Fibroblast of villous mesenchyme (primary cell): Measurements from ENCODE around the gene CCDC71. TPM values are rescaled to one million over a fixed set of nuclear protein-coding genes. Genes with fewer than 3 reads are reported as not detected.

Experiments
- DNase-seq: peaks from one replicate; pipeline ENCODE4 v3.0.0-alpha.2; 2010; ENCODE audit warnings: low read depth
- H3K4me3 ChIP-seq: 2 replicates; pipeline ENCODE4 v1.5.1; 2011; ENCODE audit warnings: low read depth, mild to moderate bottlenecking, low read length
- CTCF ChIP-seq: IDR thresholded peaks from 2 replicates; pipeline ENCODE4 v1.5.1; 2012; ENCODE audit warnings: low read depth, mild to moderate bottlenecking, low read length; ENCODE audit not compliant: insufficient read depth
- total RNA-seq: library from RNA; depleted of rRNA; stranded (reverse); fragments of >200 nt; gene quantifications from 2 replicates; pipeline ENCODE4 v1.2.3, GENCODE V29; 2012

CCDC71 gene
- total RNA-seq, 1 donor = 24.2 TPM

- TF ChIP-seq CTCF = peak; percentile 95
- H3K4me3 ChIP-seq = peak within 1 kb of the TSS; percentile 81
- DNase-seq = peak; percentile 94
Measured at GRCh38 chr3:49171119-49171774, 5.1 kb upstream of the CCDC71 start, which contains the start of gene KLHDC8B. Gene KLHDC8B, plus strand, starts transcription at chr3:49171598. Its CDS starts 1,172 bp downstream, at chr3:49172770.

GRCh38 chr3:49170744-49171118, 4.6 kb upstream of the CCDC71 start:
- TF ChIP-seq CTCF = no peak
- DNase-seq = no peak
- H3K4me3 ChIP-seq = peak overlapping the region; percentile 81

DNA sequence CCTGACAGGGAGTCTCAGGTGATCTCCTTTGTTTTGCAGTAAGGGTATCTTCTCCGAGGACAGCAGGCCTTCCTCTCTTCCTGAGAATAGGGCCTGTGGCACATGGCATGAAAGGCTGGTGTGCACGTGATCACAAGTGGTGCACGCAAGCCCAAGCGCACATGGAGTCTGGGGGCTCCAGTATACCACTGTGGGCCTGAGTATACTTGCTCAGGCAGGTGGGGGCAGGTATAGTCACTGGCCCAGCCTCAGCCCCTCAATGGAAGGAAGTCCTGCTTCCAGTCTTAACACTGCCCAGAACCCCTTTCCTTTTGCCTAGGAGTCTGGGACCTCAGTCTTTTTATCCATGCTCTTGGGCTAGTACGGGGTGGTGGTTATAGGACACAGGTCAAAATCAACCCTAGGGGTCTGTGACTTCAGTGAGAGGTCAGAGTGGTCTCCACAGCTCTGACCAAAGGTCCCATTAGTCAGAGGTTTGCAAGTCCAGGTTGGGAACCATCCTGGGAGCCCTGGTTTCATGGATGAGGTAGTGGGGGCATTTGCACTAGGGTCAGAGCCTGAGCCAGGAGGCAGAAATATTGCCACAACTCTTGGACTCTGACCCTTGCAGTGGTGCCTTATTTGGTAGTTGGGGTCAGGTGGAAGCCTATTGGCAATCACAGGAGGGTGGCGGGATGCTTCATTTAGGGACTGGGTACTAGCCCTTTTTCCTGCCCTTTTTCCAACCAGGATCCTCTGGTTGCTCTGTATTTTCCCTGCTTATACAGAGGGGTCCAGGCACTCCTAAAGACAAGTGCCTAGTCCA, 823 bp upstream of the CCDC71 start:
- H3K4me3 ChIP-seq = peak overlapping the region; percentile 85
- DNase-seq = no peak
- no peak for TF ChIP-seq CTCF

DNA sequence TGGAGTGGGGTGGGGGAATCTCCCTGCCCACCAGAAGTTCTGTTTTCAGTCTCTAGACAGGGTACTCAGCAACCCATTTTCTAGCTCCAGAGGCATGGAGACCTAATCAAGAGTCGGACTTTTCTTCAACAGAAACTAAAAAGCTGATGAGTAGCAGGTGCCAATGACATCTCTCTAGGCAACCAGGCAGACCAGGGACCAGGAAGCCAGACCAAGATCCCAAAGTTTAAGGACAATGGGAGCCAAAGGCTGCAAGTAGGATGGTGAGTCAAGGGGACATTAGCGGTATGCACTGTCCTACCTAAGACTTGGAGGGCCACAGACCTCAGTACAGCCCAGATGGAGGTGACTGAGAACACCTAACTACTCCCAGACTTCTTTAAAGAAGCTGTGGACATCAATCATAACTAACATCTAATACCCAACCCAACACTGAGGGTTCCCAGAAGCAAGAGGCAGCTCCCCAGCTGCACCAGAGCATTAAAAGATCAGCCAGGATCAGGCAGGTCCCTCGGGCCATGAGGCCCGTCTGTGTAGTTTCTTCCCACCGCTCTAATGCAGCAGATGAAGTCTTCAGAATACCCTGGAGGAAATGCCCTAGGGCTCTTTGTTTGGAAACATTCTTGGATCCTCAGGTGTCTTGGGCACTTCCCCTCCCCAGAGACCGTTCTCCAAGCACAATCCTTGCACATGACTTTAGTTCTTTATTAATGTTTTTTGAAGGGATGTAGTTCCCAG, 979 bp downstream of the CCDC71 start:
- no peak for DNase-seq
- H3K4me3 ChIP-seq = peak overlapping the region; percentile 85
- no peak for TF ChIP-seq CTCF

DNA sequence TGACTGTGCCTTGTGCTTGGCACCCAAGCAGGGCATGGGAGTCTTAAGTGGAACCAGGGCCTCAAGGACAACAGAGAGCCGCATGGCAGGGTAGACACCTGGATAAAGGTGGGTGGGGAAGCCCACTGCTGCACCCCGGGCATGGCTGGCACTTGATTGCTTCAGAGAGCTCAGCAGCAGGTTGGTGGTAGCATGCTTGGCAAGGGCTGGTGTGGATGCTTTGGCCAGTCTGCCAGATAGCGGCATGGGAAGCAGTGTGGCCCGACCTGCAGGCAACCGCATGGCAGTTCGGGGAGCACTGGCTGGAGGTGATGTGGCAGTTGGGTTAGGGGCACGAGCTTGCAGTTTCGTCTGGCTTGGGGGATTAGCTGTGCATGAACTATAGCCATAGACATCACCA, 2.5 kb downstream of the CCDC71 start:
- DNase-seq = no peak
- no peak for TF ChIP-seq CTCF
- H3K4me3 ChIP-seq = no peak overlapping the region

- no peak overlapping the region for H3K4me3 ChIP-seq
- no peak for DNase-seq
Measured at GRCh38 chr3:49162751-49163419, 3.2 kb downstream of the CCDC71 start.

More at GRCh38 chr3:49162751-49163419, 3.2 kb downstream of the CCDC71 start:
- no peak for TF ChIP-seq CTCF
